Activated CD8-positive, alpha-beta memory T cell treated with anti-CD3 and anti-CD28 coated beads for 4 hours (primary cell): ENCODE measurements around the gene SCPEP1.
"Not testable (repeated sequence)": the region's sequence is repeated elsewhere in the genome, so short reads cannot be mapped to it uniquely, and the experiment has no call there.

Source experiments
- DNase-seq, 2 donors: peaks; one replicate each; pipeline ENCODE4 v3.0.0-alpha.2; 2020; ENCODE audit warnings: low read depth in 2 of 2

Gene SCPEP1, protein sequence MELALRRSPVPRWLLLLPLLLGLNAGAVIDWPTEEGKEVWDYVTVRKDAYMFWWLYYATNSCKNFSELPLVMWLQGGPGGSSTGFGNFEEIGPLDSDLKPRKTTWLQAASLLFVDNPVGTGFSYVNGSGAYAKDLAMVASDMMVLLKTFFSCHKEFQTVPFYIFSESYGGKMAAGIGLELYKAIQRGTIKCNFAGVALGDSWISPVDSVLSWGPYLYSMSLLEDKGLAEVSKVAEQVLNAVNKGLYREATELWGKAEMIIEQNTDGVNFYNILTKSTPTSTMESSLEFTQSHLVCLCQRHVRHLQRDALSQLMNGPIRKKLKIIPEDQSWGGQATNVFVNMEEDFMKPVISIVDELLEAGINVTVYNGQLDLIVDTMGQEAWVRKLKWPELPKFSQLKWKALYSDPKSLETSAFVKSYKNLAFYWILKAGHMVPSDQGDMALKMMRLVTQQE

DNA sequence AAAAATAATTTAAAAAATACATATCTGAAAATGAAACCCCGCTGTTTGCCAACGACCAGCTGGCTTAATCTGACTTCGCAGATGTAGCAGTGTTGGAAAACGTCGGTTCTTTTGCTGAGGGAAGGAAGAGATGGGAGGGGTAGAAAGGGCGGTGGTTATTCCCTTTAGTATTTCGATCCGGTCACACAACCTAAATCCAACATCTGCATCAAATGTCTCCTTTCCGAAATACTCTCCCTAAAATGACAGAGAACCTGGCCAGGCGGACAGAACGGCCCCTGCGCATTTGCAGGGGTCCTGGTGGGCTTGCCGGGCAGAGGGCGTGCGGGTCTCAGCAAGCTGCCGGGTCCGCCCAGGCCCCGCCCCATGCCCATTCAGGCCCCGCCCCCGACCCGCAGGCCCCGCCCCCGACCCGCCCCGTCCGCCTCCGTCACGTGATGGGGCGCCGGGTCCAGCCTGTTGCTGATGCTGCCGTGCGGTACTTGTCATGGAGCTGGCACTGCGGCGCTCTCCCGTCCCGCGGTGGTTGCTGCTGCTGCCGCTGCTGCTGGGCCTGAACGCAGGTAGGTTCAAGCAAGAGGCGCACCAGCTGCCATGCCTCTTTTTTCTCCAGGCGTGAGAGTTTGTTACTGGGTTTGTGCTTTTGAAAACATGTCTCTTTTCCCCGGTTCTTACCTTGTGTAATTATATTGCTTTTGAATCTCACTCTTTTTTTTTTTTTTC is at the start of gene SCPEP1:
Gene SCPEP1 (plus strand): TSS at position 459 of the 723 bp plus-strand sequence. CDS start 29 bp downstream, at position 488.
- peak; percentile 60 to 61 for DNase-seq

DNA sequence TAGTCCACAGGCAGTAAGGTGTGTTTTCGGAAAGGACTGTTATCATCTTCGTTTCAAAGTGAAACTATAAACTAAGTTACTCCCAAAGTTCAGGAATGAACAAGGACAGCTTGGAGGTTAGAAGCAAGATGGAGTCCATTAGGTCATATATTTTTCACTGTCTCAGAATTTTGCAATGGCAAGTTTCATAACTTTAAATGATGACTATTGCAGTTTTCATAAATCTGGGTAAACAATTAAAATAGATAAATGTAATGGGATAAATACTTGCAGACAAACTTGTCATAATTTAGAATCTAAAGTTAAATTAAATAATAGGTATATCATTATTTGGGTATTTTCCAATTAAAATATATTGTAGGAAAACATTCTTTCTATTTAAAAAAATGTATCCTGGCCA is 49.3 kb upstream of the SCPEP1 start:
- DNase-seq: no peak

GRCh38 chr17:56929362-56929969 is 48.5 kb upstream of the SCPEP1 start:
- DNase-seq: no peak

DNA sequence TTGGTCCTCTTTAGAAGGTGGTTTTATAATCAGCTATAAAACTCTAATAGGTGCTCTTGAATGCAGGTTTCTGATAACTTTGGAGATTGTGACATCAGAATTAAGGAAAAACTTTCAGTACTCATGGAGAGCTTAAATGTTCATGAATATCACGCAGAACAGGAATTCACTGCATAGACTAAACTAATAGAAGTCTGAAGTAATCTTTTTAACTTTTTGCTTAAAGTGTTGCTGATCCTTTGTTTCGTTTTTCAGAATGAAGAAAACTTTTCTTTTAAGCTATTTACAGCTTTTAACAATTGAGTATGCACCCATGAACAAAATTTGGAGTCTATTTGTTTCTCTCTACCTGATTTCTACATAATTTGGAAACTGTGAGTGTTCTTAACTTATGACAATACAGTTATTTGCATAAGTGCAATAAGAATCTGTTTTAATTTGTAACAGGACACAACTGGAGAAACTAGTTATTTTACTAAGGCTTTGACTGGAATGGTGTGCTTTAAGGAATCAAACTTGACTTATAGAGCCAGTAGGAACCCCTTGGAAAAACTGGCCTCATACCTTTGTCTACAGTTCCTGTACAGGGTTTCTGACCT is 47.1 kb upstream of the SCPEP1 start:
- no peak for DNase-seq

DNA sequence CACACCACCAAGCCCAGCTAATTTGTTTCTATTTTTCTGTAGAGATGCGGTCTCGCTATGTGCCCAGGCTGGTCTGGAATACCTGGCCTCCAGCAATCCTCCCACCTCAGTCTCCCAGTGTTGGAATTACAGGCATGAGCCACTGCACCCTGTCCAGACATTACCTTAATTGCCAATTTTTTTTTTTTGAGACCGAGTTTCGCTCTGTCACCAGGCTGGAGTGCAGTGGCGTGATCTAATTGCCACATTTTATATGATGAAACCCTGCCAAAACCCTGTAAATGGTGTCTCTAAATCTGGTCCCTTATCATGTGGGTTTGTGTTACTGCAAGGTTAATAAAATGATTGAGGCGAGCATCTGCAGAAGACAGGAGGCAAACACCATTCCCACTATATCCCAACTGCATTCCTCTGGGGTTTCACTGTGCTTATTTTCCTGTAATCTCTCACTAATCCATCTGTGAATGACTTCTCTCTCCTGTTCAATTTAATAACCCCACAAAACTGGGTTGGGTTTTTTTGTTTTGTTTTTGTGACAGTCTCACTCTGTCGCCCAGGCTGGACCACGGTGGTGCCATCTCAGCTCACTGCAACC is 44.7 kb upstream of the SCPEP1 start:
- no peak for DNase-seq

GRCh38 chr17:56933868-56934267 is 44.1 kb upstream of the SCPEP1 start:
- DNase-seq: no peak

- no peak for DNase-seq
Measured at GRCh38 chr17:56934280-56934679, 43.7 kb upstream of the SCPEP1 start.

DNA sequence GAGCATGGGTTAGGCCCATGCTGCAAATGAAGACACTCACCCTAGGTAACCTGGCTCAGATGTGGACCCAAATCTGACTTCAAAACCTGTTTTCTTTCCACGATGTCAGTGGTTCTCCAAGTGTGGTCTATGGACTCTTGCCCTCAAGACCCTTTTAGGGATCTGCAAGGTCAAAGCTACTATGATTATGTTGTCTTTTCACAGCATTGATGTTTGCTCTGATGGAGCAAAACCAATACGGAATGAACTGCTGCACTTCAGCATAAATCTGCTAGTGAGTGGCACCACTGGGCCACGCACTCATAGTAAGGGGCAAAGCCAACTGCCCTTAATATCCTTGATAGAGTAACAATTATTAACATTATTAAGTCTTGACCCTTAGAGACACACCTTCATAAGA is 42.5 kb upstream of the SCPEP1 start:
- DNase-seq: no peak

DNA sequence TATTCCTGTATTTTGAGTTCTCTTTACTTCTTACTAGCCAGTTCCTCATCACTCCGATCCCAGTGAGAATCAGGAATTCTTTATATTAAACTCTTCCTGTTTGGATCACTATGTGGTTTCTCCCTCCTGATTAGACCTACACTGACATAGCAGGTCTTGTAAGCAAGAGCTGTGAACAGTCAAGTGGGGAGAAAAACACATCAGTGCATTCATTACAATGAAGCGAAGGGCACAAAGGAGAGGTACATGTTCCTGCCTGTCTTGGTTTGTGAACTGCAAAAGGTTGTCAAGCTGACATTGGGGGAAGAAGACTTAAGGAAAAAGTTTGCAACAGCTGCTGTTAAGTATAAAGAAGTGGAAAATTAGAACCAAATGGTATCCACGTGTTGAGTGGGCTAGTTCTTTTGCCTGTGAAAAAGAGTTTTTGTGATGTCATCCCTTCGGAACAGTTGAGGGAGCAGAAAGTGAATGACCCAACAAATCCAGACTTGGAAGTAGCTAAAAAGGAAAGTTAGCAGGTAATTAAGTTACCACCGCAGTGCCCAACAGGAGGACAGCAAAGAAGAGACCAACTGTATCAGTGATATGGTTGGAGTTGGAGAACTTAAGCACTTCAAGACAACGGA is 41.1 kb upstream of the SCPEP1 start:
- DNase-seq: no peak

DNA sequence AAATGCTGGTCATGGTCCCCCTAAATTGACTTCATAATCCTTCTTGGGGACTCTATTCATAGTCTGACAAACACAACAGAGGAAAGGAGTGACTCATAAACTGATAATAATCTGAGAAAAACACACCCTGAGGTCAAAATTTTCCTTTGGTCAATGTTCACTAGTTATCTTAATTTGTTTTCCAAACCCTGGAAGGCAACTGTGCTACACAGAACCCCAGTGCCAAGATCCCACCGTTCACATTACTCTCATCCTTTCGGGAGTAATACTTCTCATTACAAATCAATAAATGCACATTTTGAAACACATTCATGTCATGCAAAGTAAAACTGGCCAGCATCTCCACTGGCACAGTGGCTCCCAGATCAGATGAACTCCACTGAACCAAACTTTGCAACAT is 40.2 kb upstream of the SCPEP1 start:
- DNase-seq: no peak

GRCh38 chr17:56938206-56938605 is 39.7 kb upstream of the SCPEP1 start:
- not testable (repeated sequence) for DNase-seq

DNA sequence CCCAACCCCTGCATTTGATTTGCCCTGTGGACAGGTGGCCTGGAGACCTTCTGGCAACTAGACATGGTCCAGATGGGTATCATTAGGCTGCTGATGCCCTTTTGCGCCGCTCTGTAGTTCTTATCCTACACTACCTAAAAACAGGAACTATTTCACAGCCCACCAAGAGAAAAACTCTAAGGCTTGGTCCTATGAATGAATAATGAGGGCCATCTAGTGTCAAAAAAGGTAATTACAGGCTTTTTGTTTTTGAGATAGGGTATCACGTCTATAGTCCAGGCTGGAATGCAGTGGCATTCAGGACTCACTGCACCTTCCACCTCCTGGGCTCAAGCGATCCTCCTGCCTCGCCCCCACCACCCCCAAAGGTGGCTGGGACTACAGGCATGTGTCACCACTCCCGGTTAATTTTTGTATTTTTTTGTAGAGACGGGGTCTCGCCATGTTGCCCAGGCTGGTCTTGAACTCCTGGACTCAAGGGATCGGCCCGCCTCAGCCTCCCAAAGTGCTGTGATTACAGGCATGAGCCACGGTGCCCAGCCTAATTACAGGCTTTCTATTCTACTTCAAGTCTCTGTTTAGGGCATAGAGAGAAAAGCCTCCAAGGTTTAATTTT is 38.0 kb upstream of the SCPEP1 start:
- DNase-seq: no peak

GRCh38 chr17:56943505-56944125 is 34.3 kb upstream of the SCPEP1 start:
- no peak for DNase-seq

GRCh38 chr17:56945938-56946505 is 31.9 kb upstream of the SCPEP1 start:
- no peak for DNase-seq

GRCh38 chr17:56947741-56948140 is 30.2 kb upstream of the SCPEP1 start:
- no peak for DNase-seq

- no peak for DNase-seq
Measured at GRCh38 chr17:56948491-56948890, 29.4 kb upstream of the SCPEP1 start.

DNA sequence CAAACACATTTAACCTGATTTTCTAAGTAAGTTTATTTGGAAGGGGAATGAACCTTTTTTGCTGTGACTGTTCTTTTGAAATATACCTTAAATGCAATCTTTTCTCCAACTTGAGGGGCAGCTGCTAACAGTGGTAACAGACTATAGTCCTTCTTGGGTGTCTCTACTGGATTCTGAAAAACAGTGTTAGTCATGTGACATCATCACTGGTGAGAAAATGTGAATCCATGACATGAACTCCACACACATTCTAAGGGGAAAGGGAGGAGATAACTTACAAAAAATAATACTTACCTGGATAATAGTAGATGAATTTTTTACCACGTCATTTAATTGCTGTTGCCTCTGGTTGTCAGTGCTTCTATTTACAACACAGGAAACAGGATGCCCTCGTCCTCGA is 28.3 kb upstream of the SCPEP1 start:
- no peak for DNase-seq

DNA sequence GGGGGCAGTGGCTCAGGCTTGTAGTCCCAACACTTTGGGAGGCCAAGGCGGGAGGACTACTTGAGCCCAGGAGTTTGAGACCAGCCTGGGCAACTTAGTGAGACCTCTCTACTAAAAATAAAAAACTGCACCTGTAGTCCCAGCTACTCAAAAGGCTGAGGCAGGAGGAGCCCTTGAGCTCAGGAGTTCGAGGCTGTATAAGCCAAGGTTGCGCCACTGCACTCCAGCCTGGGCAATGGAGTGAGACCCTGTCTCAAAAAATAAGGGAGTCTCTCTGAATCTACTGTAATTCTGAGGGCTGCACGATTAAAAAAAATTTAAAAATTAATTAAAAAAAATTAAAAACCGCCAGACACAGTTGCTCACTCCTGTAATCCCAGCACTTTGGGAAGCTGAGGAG is 20.9 kb upstream of the SCPEP1 start:
- DNase-seq: no peak

DNA sequence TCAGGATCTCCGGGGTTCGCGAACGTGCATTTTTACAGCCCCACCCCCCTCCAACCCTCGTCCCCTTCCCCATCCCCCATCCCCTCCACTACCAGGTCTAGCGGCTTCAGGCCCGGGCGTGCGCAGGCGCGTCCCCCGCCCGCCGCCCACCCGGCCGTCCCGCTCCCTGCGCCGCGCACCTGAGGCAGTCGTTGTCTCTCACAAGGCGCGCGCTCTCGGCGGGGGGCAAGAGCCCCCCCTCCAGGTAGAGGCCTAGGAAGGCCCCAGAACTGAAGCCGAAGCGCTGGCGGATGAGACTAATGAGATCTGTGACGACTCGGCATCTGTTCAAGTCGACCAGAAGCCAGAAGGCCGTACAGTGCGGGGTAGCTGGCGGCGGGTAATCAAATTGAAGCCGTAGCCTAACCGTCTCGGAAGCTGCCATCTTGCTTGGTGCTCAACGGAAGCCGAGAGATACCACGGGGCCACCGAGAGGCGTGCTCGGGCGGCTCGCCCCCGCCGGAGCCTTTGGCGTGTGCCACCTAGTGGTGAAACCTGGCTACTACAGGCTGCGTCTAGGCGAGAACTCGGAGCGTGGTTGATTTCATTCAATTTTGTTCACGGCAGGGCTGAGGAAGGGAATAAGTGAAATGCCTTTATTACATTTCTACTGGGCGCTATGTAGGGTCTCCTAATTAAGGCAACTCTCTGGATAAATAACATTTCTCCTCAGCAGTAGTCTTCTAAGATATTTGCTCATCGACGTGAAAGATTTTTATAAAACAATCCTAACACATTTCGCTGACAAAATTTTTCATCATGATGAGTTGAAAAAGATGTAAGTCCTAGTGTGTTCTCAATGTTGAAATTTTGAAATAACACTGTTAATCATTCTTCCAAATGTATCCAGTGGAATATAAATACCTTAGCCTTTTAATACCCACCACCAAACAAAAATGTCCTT is 17.1 kb upstream of the SCPEP1 start, which contains the start of gene COIL:
Gene COIL (minus strand): TSS at position 455 of the 943 bp plus-strand sequence. CDS start 31 bp downstream, at position 424.
- peak; percentile 85 to 91 for DNase-seq
